GM23338 (cell line): ENCODE results near the gene SIGLEC15.
A peak's percentile ranks its signal among the peaks of the same experiment; 100 is the strongest.

Experiments
- CREB1 ChIP-seq: fragments of 250-450 bp; sonication (Bioruptor Pico); IDR thresholded peaks from 2 replicates; pipeline ENCODE4 v1.5.0; 2020; ENCODE audit warnings: low read depth, mild to moderate bottlenecking, moderate library complexity
- CTCF ChIP-seq, 2 experiments: fragments of 200-600 bp in 1 of 2; sonication (generic) in 1 of 2; conservative IDR thresholded peaks; 2 replicates each; pipeline versions ENCODE4 v1.5.1 to v1.6.1; 2016 to 2017; ENCODE audit warnings: antibody characterized with exemption in 2 of 2, low read depth in 2 of 2, mild to moderate bottlenecking in 2 of 2, moderate library complexity in 1 of 2
- ETS1 ChIP-seq: IDR thresholded peaks from 2 replicates; pipeline ENCODE4 v1.6.1; 2016; ENCODE audit warnings: antibody characterized with exemption
- EZH2 ChIP-seq: fragments of 200-600 bp; sonication (generic); IDR thresholded peaks from one replicate; pipeline ENCODE4 v1.8.0; 2017; ENCODE audit warnings: antibody characterized with exemption, mild to moderate bottlenecking, low read depth; ENCODE audit not compliant: unreplicated experiment
- EZH2phosphoT487 ChIP-seq: fragments of 200-600 bp; sonication (generic); IDR thresholded peaks from one replicate; pipeline ENCODE4 v1.8.1; 2018; ENCODE audit warnings: antibody characterized with exemption; ENCODE audit not compliant: unreplicated experiment
- JUNB ChIP-seq: IDR thresholded peaks from one replicate; pipeline ENCODE4 v1.6.1; 2016; ENCODE audit warnings: antibody characterized with exemption; ENCODE audit not compliant: unreplicated experiment
- NANOG ChIP-seq: IDR thresholded peaks from 2 replicates; pipeline ENCODE4 v1.6.1; 2016; ENCODE audit warnings: antibody characterized with exemption, borderline replicate concordance
- POLR2AphosphoS5 ChIP-seq: IDR thresholded peaks from 2 replicates; pipeline ENCODE4 v1.6.1; 2016; ENCODE audit warnings: antibody characterized with exemption, low read depth
- REST ChIP-seq: IDR thresholded peaks from one replicate; pipeline ENCODE4 v1.6.1; 2018; ENCODE audit warnings: antibody characterized with exemption; ENCODE audit not compliant: unreplicated experiment
- STAT1 ChIP-seq: IDR thresholded peaks from one replicate; pipeline ENCODE4 v1.6.1; 2016; ENCODE audit warnings: antibody characterized with exemption; ENCODE audit not compliant: unreplicated experiment
- ZNF114 ChIP-seq: fragments of 250-450 bp; sonication (Bioruptor Pico); IDR thresholded peaks from 2 replicates; pipeline ENCODE4 v1.5.0; 2020; ENCODE audit warnings: mild to moderate bottlenecking, moderate library complexity
- ZNF331 ChIP-seq: fragments of 250-450 bp; sonication (Bioruptor Pico); IDR thresholded peaks from 2 replicates; pipeline ENCODE4 v1.5.0; 2020; ENCODE audit warnings: low read depth, mild to moderate bottlenecking, moderate library complexity
- ZNF462 ChIP-seq: fragments of 250-450 bp; sonication (Bioruptor Pico); IDR thresholded peaks from 2 replicates; pipeline ENCODE4 v1.5.0; 2020; ENCODE audit warnings: mild to moderate bottlenecking, moderate library complexity

GRCh38 chr18:45837283-45838070 is 12.0 kb downstream of the SIGLEC15 start:
- TF ChIP-seq REST (no peak), CTCF (conservative IDR thresholded peaks at IDR 0.05; ENCODE audit: low read depth in 2 of 2) (peak in 1 of 2 experiments; percentile 65; a peak in 2 of 4 replicates), JUNB (no peak), POLR2AphosphoS5 (no peak), CREB1 (peak; percentile 60; the same call in 1 of the 2 replicates), EZH2 (no peak), EZH2phosphoT487 (no peak), NANOG (no peak), ZNF114 (CRISPR knock-in tag) (no peak), STAT1 (no peak), ZNF331 (CRISPR knock-in tag) (no peak), ETS1 (no peak), ZNF462 (no peak)
